Right kidney (tissue), 1 donor: ENCODE data around the gene PRICKLE4.
"Not testable (repeated sequence)": the region's sequence is repeated elsewhere in the genome, so short reads cannot be mapped to it uniquely, and the experiment has no call there.

Experiments used
- DNase-seq: peaks from one replicate; pipeline ENCODE4 v3.0.0-alpha.2; 2016

The PRICKLE4 gene

GRCh38 chr6:41744236-41744787 lies 36.3 kb upstream of the PRICKLE4 start:
- no peak for DNase-seq

- DNase-seq = no peak
Measured at GRCh38 chr6:41746107-41746506, 34.5 kb upstream of the PRICKLE4 start.

GRCh38 chr6:41747256-41748101 lies 33.1 kb upstream of the PRICKLE4 start, which contains the start of gene PGC:
PGC (minus strand) TSS chr6:41747397; CDS start chr6:41747334, 63 bp downstream.
- no peak for DNase-seq

GRCh38 chr6:41748102-41748477 lies 32.5 kb upstream of the PRICKLE4 start:
- no peak for DNase-seq

GRCh38 chr6:41748542-41748941 lies 32.0 kb upstream of the PRICKLE4 start:
- no peak for DNase-seq

GRCh38 chr6:41750374-41750773 lies 30.2 kb upstream of the PRICKLE4 start:
- DNase-seq = no peak

GRCh38 chr6:41755895-41756294 lies 24.7 kb upstream of the PRICKLE4 start:
- no peak for DNase-seq

GRCh38 chr6:41756354-41756753 lies 24.2 kb upstream of the PRICKLE4 start:
- DNase-seq = no peak

- no peak for DNase-seq
Measured at GRCh38 chr6:41757271-41757670, 23.3 kb upstream of the PRICKLE4 start.

- no peak for DNase-seq
Measured at GRCh38 chr6:41757931-41758640, 22.5 kb upstream of the PRICKLE4 start.

- no peak for DNase-seq
Measured at GRCh38 chr6:41758641-41759035, 21.9 kb upstream of the PRICKLE4 start.

- no peak for DNase-seq
Measured at GRCh38 chr6:41759106-41759904, 21.3 kb upstream of the PRICKLE4 start.

GRCh38 chr6:41759905-41760579 lies 20.5 kb upstream of the PRICKLE4 start:
- DNase-seq = no peak

GRCh38 chr6:41763470-41763869 lies 17.1 kb upstream of the PRICKLE4 start:
- no peak for DNase-seq

- not testable (repeated sequence) for DNase-seq
Measured at GRCh38 chr6:41766043-41766664, 14.4 kb upstream of the PRICKLE4 start.

GRCh38 chr6:41767112-41767833 lies 13.3 kb upstream of the PRICKLE4 start:
- DNase-seq = no peak

GRCh38 chr6:41768545-41769308 lies 11.9 kb upstream of the PRICKLE4 start:
- no peak for DNase-seq

- no peak for DNase-seq
Measured at GRCh38 chr6:41769376-41769775, 11.2 kb upstream of the PRICKLE4 start.

GRCh38 chr6:41770381-41771057 lies 10.1 kb upstream of the PRICKLE4 start:
- DNase-seq = no peak
